SK-N-SH (cell line): ENCODE results near the gene RGS9. TPM values are rescaled to one million over a fixed set of nuclear protein-coding genes. Genes with fewer than 3 reads are reported as not detected.

Experiments used
- CTCF ChIA-PET: fragments of 300-600, 350-600 bp; formaldehyde crosslinking; extraction: SDS; loops from one replicate; lab custom pipeline; 2021; lab: Yijun Ruan, JAX
- POLR2A ChIA-PET: fragments of 350-600 bp; sonication (Branson Sonifier 250); formaldehyde crosslinking; extraction: SDS; loops from one replicate; lab custom pipeline; 2020; ENCODE audit warnings: antibody characterized with exemption, inconsistent platforms; lab: Yijun Ruan, JAX
- DNase-seq: peaks from one replicate; pipeline ENCODE4 v3.0.0; 2012
- H2AFZ ChIP-seq: fragments of 200-600 bp; sonication (generic); 2 replicates; pipeline ENCODE4 v1.8.1; 2016; ENCODE audit warnings: antibody characterized with exemption, mild to moderate bottlenecking, low read depth
- H3F3A ChIP-seq: fragments of 200-600 bp; sonication (generic); replicated peaks from 2 replicates; pipeline ENCODE3; 2016; ENCODE audit warnings: antibody characterized with exemption, mild to moderate bottlenecking; ENCODE audit not compliant: insufficient read depth
- H3K27ac ChIP-seq, 2 experiments: fragments of 200-500 bp in 1 of 2; fragments of 200-600 bp in 1 of 2; sonication (Bioruptor generic) in 1 of 2; sonication (generic), shearing (Covaris generic) in 1 of 2; 2 replicates each; pipeline versions ENCODE4 v1.5.1 to v1.6.1; 2014 to 2016; ENCODE audit warnings: low read depth in 2 of 2, inconsistent platforms in 1 of 2, low read length in 1 of 2, mild to moderate bottlenecking in 1 of 2, mixed read lengths in 1 of 2
- H3K27me3 ChIP-seq: fragments of 200-600 bp; sonication (generic), shearing (Covaris generic); 2 replicates; pipeline ENCODE4 v1.6.1; 2016; ENCODE audit warnings: mixed run types; ENCODE audit not compliant: insufficient read depth
- H3K36me3 ChIP-seq, 2 experiments: fragments of 200-500 bp in 1 of 2; fragments of 200-600 bp in 1 of 2; sonication (Bioruptor generic) in 1 of 2; sonication (generic) in 1 of 2; replicated peaks in 1 of 2; 2 replicates each; pipeline versions ENCODE3 to v1.5.1; 2014 to 2016; ENCODE audit warnings: low read length in 1 of 2, mild to moderate bottlenecking in 1 of 2; ENCODE audit not compliant: insufficient read depth in 2 of 2, control insufficient read depth in 1 of 2
- H3K4me1 ChIP-seq, 2 experiments: fragments of 200-500 bp in 1 of 2; fragments of 200-600 bp in 1 of 2; sonication (Bioruptor generic) in 1 of 2; sonication (generic), shearing (Covaris generic) in 1 of 2; 2 replicates each; pipeline versions ENCODE4 v1.5.1 to v1.6.1; 2014 to 2016; ENCODE audit warnings: low read depth in 1 of 2, low read length in 1 of 2, mixed run types in 1 of 2; ENCODE audit not compliant: insufficient read depth in 2 of 2, control insufficient read depth in 1 of 2
- H3K4me2 ChIP-seq: fragments of 200-600 bp; sonication (generic), shearing (Covaris generic); 2 replicates; pipeline ENCODE4 v1.6.1; 2017; ENCODE audit warnings: mixed run types
- H3K4me3 ChIP-seq, 2 experiments: fragments of 200-500 bp in 1 of 2; fragments of 200-600 bp in 1 of 2; sonication (Bioruptor generic) in 1 of 2; sonication (generic), shearing (Covaris generic) in 1 of 2; 2 replicates each; pipeline versions ENCODE4 v1.5.1 to v1.8.1; 2014 to 2016; ENCODE audit warnings: low read depth in 2 of 2, inconsistent platforms in 1 of 2, low read length in 1 of 2, mild to moderate bottlenecking in 1 of 2, mixed read lengths in 1 of 2, moderate library complexity in 1 of 2
- H3K79me2 ChIP-seq: fragments of 200-600 bp; sonication (generic); 2 replicates; pipeline ENCODE4 v1.8.1; 2017; ENCODE audit warnings: mild to moderate bottlenecking; ENCODE audit not compliant: insufficient read depth
- H3K9ac ChIP-seq: fragments of 200-600 bp; sonication (generic); 2 replicates; pipeline ENCODE4 v1.6.1; 2017; ENCODE audit warnings: mixed run types
- H3K9me2 ChIP-seq: fragments of 200-600 bp; sonication (generic); 2 replicates; pipeline ENCODE4 v1.6.1; 2017; ENCODE audit warnings: mixed run types
- H3K9me3 ChIP-seq: fragments of 200-600 bp; sonication (generic); 2 replicates; pipeline ENCODE4 v1.6.1; 2017; ENCODE audit warnings: mixed run types, mild to moderate bottlenecking, moderate library complexity
- H4K20me1 ChIP-seq: fragments of 200-600 bp; sonication (generic); 2 replicates; pipeline ENCODE4 v1.6.1; 2017; ENCODE audit warnings: mild to moderate bottlenecking, mixed run types; ENCODE audit not compliant: insufficient read depth
- CHD2 ChIP-seq: fragments of 150-350 bp; IDR thresholded peaks from 2 replicates; pipeline ENCODE4 v1.6.1; 2018; ENCODE audit warnings: low read length; ENCODE audit not compliant: partially characterized antibody
- EP300 ChIP-seq, 2 experiments: IDR thresholded peaks; 2 replicates each; pipeline versions ENCODE4 v1.4.0 to v1.6.1; 2012; ENCODE audit warnings: borderline replicate concordance in 1 of 2, low read depth in 1 of 2, low read length in 1 of 2
- EZH2phosphoT487 ChIP-seq: fragments of 200-600 bp; sonication (generic); IDR thresholded peaks from 2 replicates; pipeline ENCODE4 v1.6.1; 2017; ENCODE audit warnings: low read depth, mixed run types, mild to moderate bottlenecking, antibody characterized with exemption, moderate library complexity, borderline replicate concordance
- GABPA ChIP-seq: IDR thresholded peaks from 2 replicates; pipeline ENCODE4 v1.4.0; 2012; ENCODE audit warnings: low read depth, mild to moderate bottlenecking
- GATA2 ChIP-seq: sonication (generic); formaldehyde crosslinking; IDR thresholded peaks from 2 replicates; pipeline ENCODE4 v1.5.0; 2020; ENCODE audit warnings: mild to moderate bottlenecking, missing genetic modification reagents
- MEF2A ChIP-seq: IDR thresholded peaks from 2 replicates; pipeline ENCODE4 v1.4.0; 2012; ENCODE audit warnings: low read depth, borderline replicate concordance
- MXI1 ChIP-seq: IDR thresholded peaks from 2 replicates; pipeline ENCODE4 v1.6.1; 2012; ENCODE audit warnings: mild to moderate bottlenecking, low read depth, low read length, improper control_type of control experiment
- NFIC ChIP-seq: IDR thresholded peaks from 2 replicates; pipeline ENCODE4 v1.4.0; 2012; ENCODE audit warnings: borderline replicate concordance
- NRF1 ChIP-seq: IDR thresholded peaks from 2 replicates; pipeline ENCODE4 v1.6.1; 2012; ENCODE audit warnings: low read depth, mild to moderate bottlenecking, low read length
- PBX3 ChIP-seq: IDR thresholded peaks from 2 replicates; pipeline ENCODE4; 2012
- RCOR1 ChIP-seq: fragments of 150-350 bp; IDR thresholded peaks from 2 replicates; pipeline ENCODE4 v1.6.1; 2017; ENCODE audit warnings: antibody characterized with exemption, low read length
- RXRA ChIP-seq: IDR thresholded peaks from 2 replicates; pipeline ENCODE4 v1.4.0; 2012; ENCODE audit warnings: low read depth, mild to moderate bottlenecking, borderline replicate concordance
- SMC3 ChIP-seq: IDR thresholded peaks from 2 replicates; pipeline ENCODE4 v1.6.1; 2012; ENCODE audit warnings: low read depth, low read length, improper control_type of control experiment
- TEAD4 ChIP-seq: IDR thresholded peaks from 2 replicates; pipeline ENCODE4 v1.4.0; 2012; ENCODE audit warnings: mild to moderate bottlenecking, borderline replicate concordance; ENCODE audit not compliant: insufficient read depth
- WGBS: methylation state at CpG from one replicate; pipeline ENCODE4 v1.1.6; 2017; ENCODE audit warnings: low lambda C conversion rate; 5-methylcytosine and 5-hydroxymethylcytosine counted together
- polyA plus RNA-seq, 3 experiments: library from polyadenylated mRNA; depleted of rRNA; stranded (reverse); fragments of >200 nt; gene quantifications; 2 replicates each; pipeline ENCODE4 v1.2.3, GENCODE V29; 2012
- TF ChIP-seq, protein P1 (sequence below): fragments of 150-350 bp; IDR thresholded peaks from 2 replicates; pipeline ENCODE4 v1.6.1; 2017; ENCODE audit warnings: antibody characterized with exemption, low read length, low read depth, borderline replicate concordance
- TF ChIP-seq, protein P2 (sequence below): fragments of 200-600 bp; sonication (generic); IDR thresholded peaks from 2 replicates; pipeline ENCODE4 v1.6.1; 2017; ENCODE audit warnings: antibody characterized with exemption, mild to moderate bottlenecking, moderate library complexity

RGS9 gene
- polyA plus RNA-seq, 1 of the 3 experiments (the other 2 are of a cell fraction) = 1.4 TPM

GRCh38 chr17:65226227-65226626 lies 89.1 kb downstream of the RGS9 start:
- H3K4me1 ChIP-seq = peaks cover 10 to 29% of the 10 kb centered on the region in 2 experiments; a peak in 3 of 4 replicates
- no peak overlapping the region for H3K4me3 ChIP-seq
- H3K27me3 ChIP-seq = no peaks in the 10 kb centered on the region
- peaks cover 21% of the 10 kb centered on the region for H3F3A ChIP-seq
- no peaks in the 10 kb centered on the region for H3K79me2 ChIP-seq
- no peak overlapping the region for H3K9ac ChIP-seq
- no peaks in the 10 kb centered on the region for H3K9me3 ChIP-seq
- H3K9me2 ChIP-seq = no peaks in the 10 kb centered on the region
- H4K20me1 ChIP-seq = no peaks in the 10 kb centered on the region
- no peak overlapping the region for H2AFZ ChIP-seq
- 71% methylated on average over 4 of the region's 4 CpGs for WGBS
- POLR2A ChIA-PET = no interaction called here
- no peak for TF ChIP-seq EZH2phosphoT487
- TF ChIP-seq GATA2 = no peak
- TF ChIP-seq MEF2A = no peak
- TF ChIP-seq NFIC = no peak
- no peak for TF ChIP-seq RCOR1
- TF ChIP-seq GABPA = no peak
- no peak for TF ChIP-seq PBX3
- no peak for TF ChIP-seq TEAD4
- TF ChIP-seq NRF1 = no peak
- TF ChIP-seq, protein P1, sequence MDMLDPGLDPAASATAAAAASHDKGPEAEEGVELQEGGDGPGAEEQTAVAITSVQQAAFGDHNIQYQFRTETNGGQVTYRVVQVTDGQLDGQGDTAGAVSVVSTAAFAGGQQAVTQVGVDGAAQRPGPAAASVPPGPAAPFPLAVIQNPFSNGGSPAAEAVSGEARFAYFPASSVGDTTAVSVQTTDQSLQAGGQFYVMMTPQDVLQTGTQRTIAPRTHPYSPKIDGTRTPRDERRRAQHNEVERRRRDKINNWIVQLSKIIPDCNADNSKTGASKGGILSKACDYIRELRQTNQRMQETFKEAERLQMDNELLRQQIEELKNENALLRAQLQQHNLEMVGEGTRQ = no peak
- TF ChIP-seq SMC3 = no peak
- TF ChIP-seq CHD2 = no peak
- no peak overlapping the region for H3K4me2 ChIP-seq
- CTCF ChIA-PET = interaction anchor here (1.4 kb wide), 1 partner anchor 15 kb away, joined by 3 read pairs; no protein-coding TSS in a partner anchor
- no peak overlapping the region for H3K27ac ChIP-seq
- DNase-seq = no peak
- no peaks in the 10 kb centered on the region for H3K36me3 ChIP-seq

GRCh38 chr17:65227637-65228036 lies 90.5 kb downstream of the RGS9 start:
- Histone ChIP-seq H3K4me1 (peaks cover 10 to 29% of the 10 kb centered on the region in 2 experiments; a peak in 3 of 4 replicates), H2AFZ (no peak overlapping the region), H3K79me2 (no peaks in the 10 kb centered on the region), H3K9ac (no peak overlapping the region), H3K4me2 (no peak overlapping the region), H3K27ac (peak overlapping the region in 1 of 2 experiments; percentile 91; a peak in 1 of 4 replicates), H4K20me1 (no peaks in the 10 kb centered on the region), H3K27me3 (no peaks in the 10 kb centered on the region), H3F3A (peaks cover 25% of the 10 kb centered on the region), H3K9me3 (no peaks in the 10 kb centered on the region), H3K9me2 (no peaks in the 10 kb centered on the region), H3K4me3 (no peak overlapping the region), H3K36me3 (no peaks in the 10 kb centered on the region)
- ChIA-PET POLR2A (no interaction called here), CTCF (interaction anchor here (1.1 to 1.4 kb wide), 5 partner anchors 17 to 90 kb away, joined by 3 to 4 read pairs (median 3); partner anchors contain the start of gene RGS9)
- no peak for TF ChIP-seq RXRA
- peak in 1 of 2 experiments; percentile 54; a peak in 3 of 4 replicates for TF ChIP-seq EP300 (IDR thresholded peaks at IDR 0.05; ENCODE audit: borderline replicate concordance in 1 of 2, low read depth in 1 of 2, low read length in 1 of 2)
- no peak for TF ChIP-seq MXI1
- TF ChIP-seq, protein P2, sequence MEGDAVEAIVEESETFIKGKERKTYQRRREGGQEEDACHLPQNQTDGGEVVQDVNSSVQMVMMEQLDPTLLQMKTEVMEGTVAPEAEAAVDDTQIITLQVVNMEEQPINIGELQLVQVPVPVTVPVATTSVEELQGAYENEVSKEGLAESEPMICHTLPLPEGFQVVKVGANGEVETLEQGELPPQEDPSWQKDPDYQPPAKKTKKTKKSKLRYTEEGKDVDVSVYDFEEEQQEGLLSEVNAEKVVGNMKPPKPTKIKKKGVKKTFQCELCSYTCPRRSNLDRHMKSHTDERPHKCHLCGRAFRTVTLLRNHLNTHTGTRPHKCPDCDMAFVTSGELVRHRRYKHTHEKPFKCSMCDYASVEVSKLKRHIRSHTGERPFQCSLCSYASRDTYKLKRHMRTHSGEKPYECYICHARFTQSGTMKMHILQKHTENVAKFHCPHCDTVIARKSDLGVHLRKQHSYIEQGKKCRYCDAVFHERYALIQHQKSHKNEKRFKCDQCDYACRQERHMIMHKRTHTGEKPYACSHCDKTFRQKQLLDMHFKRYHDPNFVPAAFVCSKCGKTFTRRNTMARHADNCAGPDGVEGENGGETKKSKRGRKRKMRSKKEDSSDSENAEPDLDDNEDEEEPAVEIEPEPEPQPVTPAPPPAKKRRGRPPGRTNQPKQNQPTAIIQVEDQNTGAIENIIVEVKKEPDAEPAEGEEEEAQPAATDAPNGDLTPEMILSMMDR = no peak
- TF ChIP-seq PBX3 = peak; percentile 52; the same call in 1 of the 2 replicates
- DNase-seq = no peak
- 45% methylated on average over 4 of the region's 4 CpGs for WGBS
